ENCODE data around the gene NUTM1. TPM values are rescaled to one million over a fixed set of nuclear protein-coding genes. Genes with fewer than 3 reads are reported as not detected.
"Not testable (repeated sequence)": the region's sequence is repeated elsewhere in the genome, so short reads cannot be mapped to it uniquely, and the experiment has no call there.

NUTM1 gene
- total RNA-seq, 5 donors from 2014 or later (not counting 1 experiment from before 2014, with no cell fraction given) = not detected

- DNase-seq; H3K9me3 ChIP-seq; H3K4me3 Mint-ChIP-seq; H3K27ac ChIP-seq (ENCODE audit: low read length); H3K27me3 ChIP-seq (replicated peaks in 1 of 2; ENCODE audit: control insufficient read depth in 2 of 2, extremely low read depth in 1 of 2, insufficient read depth in 2 of 2, low read length in 1 of 2); POLR2A ChIA-PET; H3K4me3 ChIP-seq (ENCODE audit: control insufficient read depth in 1 of 2, extremely low read depth in 1 of 2, low read length in 1 of 2); H3K4me1 Mint-ChIP-seq; H3K4me1 ChIP-seq (ENCODE audit: control insufficient read depth in 1 of 2, extremely low read depth in 1 of 2, insufficient read depth in 2 of 2, low read length in 2 of 2); H3K27me3 Mint-ChIP-seq; H3K27ac Mint-ChIP-seq; ATAC-seq (replicated peaks in 1 of 4); H3K9me3 Mint-ChIP-seq: not testable (repeated sequence)
- 100% methylated on average over 6 of the region's 12 CpGs for WGBS (ENCODE audit: insufficient coverage)
- peaks cover 2 to 21% of the 10 kb centered on the region in 2 donors for H3K36me3 ChIP-seq (ENCODE audit: control insufficient read depth in 2 of 2, extremely low read depth in 1 of 2, insufficient read depth in 1 of 2, low read length in 1 of 2)
- peaks cover 24% of the 10 kb centered on the region for H3K36me3 Mint-ChIP-seq
- CTCF ChIA-PET = interaction anchor here in 1 of 2 donors (0.7 kb wide), 1 partner anchor 29 kb away, joined by 3 read pairs; no protein-coding TSS in a partner anchor
Observed at GRCh38 chr15:34352996-34353395, 9.9 kb downstream of the NUTM1 start.

- Mint-ChIP-seq H3K4me1 (no peaks in the 10 kb centered on the region), H3K27me3 (no peaks in the 10 kb centered on the region), H3K36me3 (peaks cover 28% of the 10 kb centered on the region), H3K4me3 (no peak overlapping the region), H3K27ac (peak overlapping the region in 1 of 2 donors; percentile 15), H3K9me3 (no peaks in the 10 kb centered on the region)
- no peaks in the 10 kb centered on the region for H3K9me3 ChIP-seq
- DNase-seq (no peak), ATAC-seq (replicated peaks in 1 of 4) (no peak)
- H3K36me3 ChIP-seq (ENCODE audit: control insufficient read depth in 2 of 2, extremely low read depth in 1 of 2, insufficient read depth in 1 of 2, low read length in 1 of 2) = peaks cover 2 to 28% of the 10 kb centered on the region in 2 donors
- ChIA-PET CTCF (no interaction called here), POLR2A (no interaction called here)
- no peaks in the 10 kb centered on the region for H3K4me1 ChIP-seq (ENCODE audit: control insufficient read depth in 1 of 2, extremely low read depth in 1 of 2, insufficient read depth in 2 of 2, low read length in 2 of 2)
- no peak overlapping the region for H3K27ac ChIP-seq (ENCODE audit: low read length)
- no peaks in the 10 kb centered on the region for H3K27me3 ChIP-seq (replicated peaks in 1 of 2; ENCODE audit: control insufficient read depth in 2 of 2, extremely low read depth in 1 of 2, insufficient read depth in 2 of 2, low read length in 1 of 2)
- 100% methylated on average over 1 of the region's 2 CpGs for WGBS (ENCODE audit: insufficient coverage)
- no peak overlapping the region for H3K4me3 ChIP-seq (ENCODE audit: control insufficient read depth in 1 of 2, extremely low read depth in 1 of 2, low read length in 1 of 2)
Observed at GRCh38 chr15:34353627-34354026, 10.5 kb downstream of the NUTM1 start.

GRCh38 chr15:34354286-34354685 lies 11.2 kb downstream of the NUTM1 start:
- Histone ChIP-seq H3K4me3 (ENCODE audit: control insufficient read depth in 1 of 2, extremely low read depth in 1 of 2, low read length in 1 of 2) (no peak overlapping the region), H3K9me3 (no peaks in the 10 kb centered on the region), H3K27me3 (replicated peaks in 1 of 2; ENCODE audit: control insufficient read depth in 2 of 2, extremely low read depth in 1 of 2, insufficient read depth in 2 of 2, low read length in 1 of 2) (no peaks in the 10 kb centered on the region), H3K27ac (ENCODE audit: low read length) (no peak overlapping the region), H3K4me1 (ENCODE audit: control insufficient read depth in 1 of 2, extremely low read depth in 1 of 2, insufficient read depth in 2 of 2, low read length in 2 of 2) (no peaks in the 10 kb centered on the region), H3K36me3 (ENCODE audit: control insufficient read depth in 2 of 2, extremely low read depth in 1 of 2, insufficient read depth in 1 of 2, low read length in 1 of 2) (peaks cover 2 to 33% of the 10 kb centered on the region in 2 donors)
- DNase-seq = no peak
- no peaks in the 10 kb centered on the region for H3K27me3 Mint-ChIP-seq
- H3K4me1 Mint-ChIP-seq = no peaks in the 10 kb centered on the region
- no peak for ATAC-seq (replicated peaks in 1 of 4)
- CTCF ChIA-PET = no interaction called here
- peaks cover 32% of the 10 kb centered on the region for H3K36me3 Mint-ChIP-seq
- no peak overlapping the region for H3K4me3 Mint-ChIP-seq
- H3K9me3 Mint-ChIP-seq = no peaks in the 10 kb centered on the region
- H3K27ac Mint-ChIP-seq = no peak overlapping the region
- WGBS (ENCODE audit: insufficient coverage) = 98% methylated on average over 5 of the region's 7 CpGs
- POLR2A ChIA-PET = interaction anchor here in 1 of 2 donors (0.6 kb wide), 1 partner anchor 26 kb away, joined by 3 read pairs; no protein-coding TSS in a partner anchor

- no peak for ATAC-seq (replicated peaks in 1 of 4)
- Mint-ChIP-seq H3K27ac (peak overlapping the region in 1 of 2 donors; percentile 12), H3K4me3 (no peak overlapping the region), H3K36me3 (peaks cover 37% of the 10 kb centered on the region), H3K4me1 (no peaks in the 10 kb centered on the region), H3K9me3 (no peaks in the 10 kb centered on the region), H3K27me3 (no peaks in the 10 kb centered on the region)
- no peak overlapping the region for H3K4me3 ChIP-seq (ENCODE audit: control insufficient read depth in 1 of 2, extremely low read depth in 1 of 2, low read length in 1 of 2)
- no peak for DNase-seq
- ChIA-PET CTCF (interaction anchor here in 1 of 2 donors (1.0 kb wide), 1 partner anchor 11 kb away, joined by 3 read pairs; no protein-coding TSS in a partner anchor), POLR2A (interaction anchor here in 1 of 2 donors (0.5 kb wide), 1 partner anchor 315 kb away, joined by 5 read pairs; no protein-coding TSS in a partner anchor)
- no peaks in the 10 kb centered on the region for H3K27me3 ChIP-seq (replicated peaks in 1 of 2; ENCODE audit: control insufficient read depth in 2 of 2, extremely low read depth in 1 of 2, insufficient read depth in 2 of 2, low read length in 1 of 2)
- 82% methylated on average over 5 of the region's 9 CpGs for WGBS (ENCODE audit: insufficient coverage)
- no peaks in the 10 kb centered on the region for H3K4me1 ChIP-seq (ENCODE audit: control insufficient read depth in 1 of 2, extremely low read depth in 1 of 2, insufficient read depth in 2 of 2, low read length in 2 of 2)
- no peak overlapping the region for H3K27ac ChIP-seq (ENCODE audit: low read length)
- peaks cover 2 to 42% of the 10 kb centered on the region in 2 donors for H3K36me3 ChIP-seq (ENCODE audit: control insufficient read depth in 2 of 2, extremely low read depth in 1 of 2, insufficient read depth in 1 of 2, low read length in 1 of 2)
- H3K9me3 ChIP-seq = no peaks in the 10 kb centered on the region
Observed at GRCh38 chr15:34355241-34355640, 12.1 kb downstream of the NUTM1 start.

- ChIA-PET POLR2A (no interaction called here), CTCF (interaction anchor here (0.7 to 1.3 kb wide), 4 partner anchors 9 to 75 kb away, joined by 3 to 4 read pairs (median 4); partner anchors contain the start of gene LPCAT4 (in 2 of the 2))
- DNase-seq = no peak
- Histone ChIP-seq H3K27ac (ENCODE audit: low read length) (no peak overlapping the region), H3K4me3 (ENCODE audit: control insufficient read depth in 1 of 2, extremely low read depth in 1 of 2, low read length in 1 of 2) (no peak overlapping the region), H3K4me1 (ENCODE audit: control insufficient read depth in 1 of 2, extremely low read depth in 1 of 2, insufficient read depth in 2 of 2, low read length in 2 of 2) (peaks cover 0 to 2% of the 10 kb centered on the region in 2 experiments), H3K36me3 (ENCODE audit: control insufficient read depth in 2 of 2, extremely low read depth in 1 of 2, insufficient read depth in 1 of 2, low read length in 1 of 2) (peaks cover 2 to 61% of the 10 kb centered on the region in 2 donors), H3K9me3 (no peaks in the 10 kb centered on the region), H3K27me3 (replicated peaks in 1 of 2; ENCODE audit: control insufficient read depth in 2 of 2, extremely low read depth in 1 of 2, insufficient read depth in 2 of 2, low read length in 1 of 2) (no peaks in the 10 kb centered on the region)
- Mint-ChIP-seq H3K4me3 (no peak overlapping the region), H3K9me3 (no peaks in the 10 kb centered on the region), H3K36me3 (peaks cover 49% of the 10 kb centered on the region), H3K27ac (no peak overlapping the region), H3K27me3 (no peaks in the 10 kb centered on the region), H3K4me1 (peaks cover 0 to 5% (median 0%) of the 10 kb centered on the region in 3 donors)
- no peak for ATAC-seq (replicated peaks in 1 of 4)
- whole genome bisulfite sequencing (ENCODE audit: insufficient coverage) = no CpG with 5 or more reads among the region's 1 CpG
Observed at GRCh38 chr15:34357653-34358052, 14.5 kb downstream of the NUTM1 start.

- peaks cover 2 to 68% of the 10 kb centered on the region in 2 donors for H3K36me3 ChIP-seq (ENCODE audit: control insufficient read depth in 2 of 2, extremely low read depth in 1 of 2, insufficient read depth in 1 of 2, low read length in 1 of 2)
- Mint-ChIP-seq H3K4me3 (no peak overlapping the region), H3K27me3 (no peaks in the 10 kb centered on the region), H3K9me3 (no peaks in the 10 kb centered on the region), H3K4me1 (peaks cover 0 to 11% (median 4%) of the 10 kb centered on the region in 3 donors), H3K36me3 (peaks cover 54% of the 10 kb centered on the region), H3K27ac (no peak overlapping the region)
- H3K9me3 ChIP-seq = no peaks in the 10 kb centered on the region
- H3K27me3 ChIP-seq (replicated peaks in 1 of 2; ENCODE audit: control insufficient read depth in 2 of 2, extremely low read depth in 1 of 2, insufficient read depth in 2 of 2, low read length in 1 of 2) = no peaks in the 10 kb centered on the region
- no peak overlapping the region for H3K4me3 ChIP-seq (ENCODE audit: control insufficient read depth in 1 of 2, extremely low read depth in 1 of 2, low read length in 1 of 2)
- H3K4me1 ChIP-seq (ENCODE audit: control insufficient read depth in 1 of 2, extremely low read depth in 1 of 2, insufficient read depth in 2 of 2, low read length in 2 of 2) = peaks cover 0 to 2% of the 10 kb centered on the region in 2 experiments
- H3K27ac ChIP-seq (ENCODE audit: low read length) = no peak overlapping the region
- WGBS (ENCODE audit: insufficient coverage) = 100% methylated on average over 1 of the region's 3 CpGs
- no peak for DNase-seq
- CTCF ChIA-PET = interaction anchor here (0.7 to 1.3 kb wide), 5 partner anchors 9 to 74 kb away, joined by 3 to 8 read pairs (median 4); partner anchors contain the start of genes LPCAT4 (in 2 of the 2) and NOP10 (in 1 of the 2)
- POLR2A ChIA-PET = no interaction called here
- ATAC-seq (replicated peaks in 1 of 4) = no peak
Observed at GRCh38 chr15:34358367-34358766, 15.3 kb downstream of the NUTM1 start.

Data from T-cell (primary cell).